Measurements from ENCODE around the gene HOXB13.

Gene HOXB13

DNA sequence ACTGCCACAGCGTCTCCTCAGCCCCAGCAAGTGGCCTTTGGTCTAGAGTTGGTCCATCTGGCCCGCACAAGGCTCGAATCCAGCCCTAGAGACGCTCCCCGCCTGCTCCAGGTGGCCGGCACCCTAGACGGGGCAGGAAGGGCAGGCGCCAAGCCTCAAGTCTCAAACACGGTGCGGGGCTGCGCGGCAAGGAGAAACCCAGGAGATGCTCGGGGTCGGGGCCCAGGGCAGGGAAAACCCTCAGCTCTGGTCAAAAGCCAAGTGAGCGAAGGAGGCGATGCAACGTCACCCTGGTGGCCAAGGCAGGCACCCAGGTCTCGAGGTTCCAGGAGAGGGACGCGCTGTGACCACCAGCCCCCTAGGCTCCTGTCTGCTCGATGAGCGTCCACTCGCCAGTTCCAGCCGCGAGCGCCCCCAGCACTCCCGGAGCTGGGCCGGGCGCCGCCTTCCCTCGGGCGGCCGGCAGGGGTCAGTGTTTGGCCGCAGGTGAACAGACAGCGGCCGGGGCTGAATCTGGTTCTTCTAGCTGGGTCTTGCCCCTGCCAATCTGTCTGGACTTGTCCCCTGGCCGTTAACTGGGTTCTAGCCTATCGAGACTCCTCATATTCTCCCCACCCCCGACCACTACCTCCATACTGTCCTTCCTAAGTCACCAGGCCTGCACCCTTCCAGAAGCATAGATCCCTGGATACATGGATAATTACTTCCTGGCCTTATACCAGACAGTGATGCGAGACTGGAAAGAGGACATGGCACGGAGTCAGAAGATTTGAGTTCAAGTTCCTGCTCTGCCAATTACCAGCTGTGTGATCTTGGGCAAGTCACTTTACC is 50.2 kb downstream of the HOXB13 start:
- no peaks in the 10 kb centered on the region for H3K9me3 Mint-ChIP-seq
- no peaks in the 10 kb centered on the region for H3K36me3 Mint-ChIP-seq (ENCODE audit: low read depth)
- peak; percentile 54 for DNase-seq (ENCODE audit: low spot score)
- peaks cover 2% of the 10 kb centered on the region for H3K4me1 Mint-ChIP-seq (ENCODE audit: low read depth)
- H3K27ac Mint-ChIP-seq: no peak overlapping the region
- H3K4me3 Mint-ChIP-seq: no peak overlapping the region
- peaks cover 53% of the 10 kb centered on the region for H3K27me3 Mint-ChIP-seq (ENCODE audit: low read depth)

DNA sequence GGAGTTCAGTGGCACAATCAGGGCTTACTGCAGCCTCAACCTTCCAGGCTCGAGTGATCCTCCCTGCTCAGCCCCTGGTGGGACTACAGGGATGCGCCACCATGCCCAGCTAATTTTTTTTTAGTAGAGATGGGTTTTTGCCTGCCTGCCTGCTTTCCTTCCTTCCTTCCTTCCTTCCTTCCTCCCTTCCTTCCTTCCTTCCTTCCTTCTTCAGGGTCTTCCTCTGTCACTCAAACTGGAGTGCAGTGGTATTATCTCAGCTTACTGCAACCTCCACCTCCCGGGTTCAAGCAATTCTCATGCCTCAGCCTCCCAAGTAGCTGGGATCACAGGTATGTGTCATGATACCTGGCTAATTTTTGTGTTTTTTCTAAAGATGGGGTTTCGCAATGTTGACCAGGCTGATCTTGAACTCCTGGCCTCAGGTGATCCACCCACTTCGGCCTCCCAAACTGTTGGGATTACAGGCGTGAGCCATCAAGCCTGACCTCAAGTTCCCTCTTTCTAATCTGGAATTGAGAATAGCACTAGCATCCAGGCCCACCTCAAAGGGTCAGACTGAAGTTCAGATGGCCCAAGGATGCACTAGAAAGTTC is 51.5 kb downstream of the HOXB13 start:
- DNase-seq (ENCODE audit: low spot score): no peak
- H3K27ac Mint-ChIP-seq: no peak overlapping the region
- H3K4me1 Mint-ChIP-seq (ENCODE audit: low read depth): peaks cover 2% of the 10 kb centered on the region
- no peaks in the 10 kb centered on the region for H3K9me3 Mint-ChIP-seq
- no peak overlapping the region for H3K4me3 Mint-ChIP-seq
- no peaks in the 10 kb centered on the region for H3K36me3 Mint-ChIP-seq (ENCODE audit: low read depth)
- H3K27me3 Mint-ChIP-seq (ENCODE audit: low read depth): peaks cover 57% of the 10 kb centered on the region
